GM12892 (cell line): ENCODE data around the gene ZC3H11A.

Experiments
- POLR2A ChIP-seq: IDR thresholded peaks from 2 replicates; pipeline ENCODE4 v1.6.1; 2011; ENCODE audit warnings: low read depth, low read length, control low read depth
- POLR2AphosphoS5 ChIP-seq: IDR thresholded peaks from 2 replicates; pipeline ENCODE4 v1.6.1; 2011; ENCODE audit warnings: low read depth, low read length, control low read depth
- TAF1 ChIP-seq: IDR thresholded peaks from 2 replicates; pipeline ENCODE4 v1.6.1; 2011; ENCODE audit warnings: low read depth, mild to moderate bottlenecking, control low read depth, low read length, borderline replicate concordance

GRCh38 chr1:203826175-203826574 lies 30.8 kb downstream of the ZC3H11A start:
- TF ChIP-seq TAF1 (no peak), POLR2A (no peak), POLR2AphosphoS5 (no peak)
